Measurements from ENCODE around the gene NADSYN1.

DNA sequence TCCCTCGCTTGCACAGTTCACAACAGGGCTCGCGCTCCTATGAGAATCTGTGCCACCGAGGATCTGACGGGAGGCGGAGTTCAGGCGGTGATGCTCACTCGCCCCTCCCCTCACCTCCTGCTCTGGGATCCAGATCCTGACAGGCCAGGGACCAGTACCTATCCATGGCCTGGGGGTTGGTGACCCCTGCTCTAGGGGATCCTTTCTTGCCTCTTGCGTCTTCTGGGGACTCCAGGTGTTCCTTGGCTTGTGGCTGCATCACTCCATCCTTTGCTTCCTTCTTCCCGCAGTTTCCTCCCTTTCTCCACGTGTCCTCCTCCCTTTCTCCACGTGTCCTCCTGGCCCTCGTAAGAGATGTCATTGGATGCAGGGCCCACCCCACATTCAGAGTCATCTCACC lies 43.4 kb downstream of the NADSYN1 start:
- TF ChIP-seq GATA2 (IDR thresholded peaks at IDR 0.05; ENCODE audit: low read depth, low read length) (no peak), GATA3 (IDR thresholded peaks at IDR 0.05; ENCODE audit: low read depth, low read length) (no peak)
